GM04503 (cell line): ENCODE results near the gene NPR2.
A peak's percentile ranks its signal among the peaks of the same experiment; 100 is the strongest.

Experiments
- DNase-seq: peaks from one replicate; pipeline ENCODE4 v3.0.0-alpha.2; 2012; ENCODE audit warnings: low read depth

Gene NPR2

GRCh38 chr9:35763803-35764202 is 27.6 kb upstream of the NPR2 start:
- DNase-seq: no peak

- no peak for DNase-seq
Measured at GRCh38 chr9:35766997-35767396, 24.4 kb upstream of the NPR2 start.

- DNase-seq: no peak
Measured at GRCh38 chr9:35767458-35767857, 23.9 kb upstream of the NPR2 start.

- DNase-seq: no peak
Measured at GRCh38 chr9:35769763-35770162, 21.6 kb upstream of the NPR2 start.

GRCh38 chr9:35771075-35771433 is 20.3 kb upstream of the NPR2 start:
- no peak for DNase-seq

- DNase-seq: no peak
Measured at GRCh38 chr9:35771534-35771933, 19.9 kb upstream of the NPR2 start.

GRCh38 chr9:35771943-35772342 is 19.4 kb upstream of the NPR2 start:
- DNase-seq: no peak

- DNase-seq: no peak
Measured at GRCh38 chr9:35774907-35775635, 16.3 kb upstream of the NPR2 start.

- DNase-seq: no peak
Measured at GRCh38 chr9:35776018-35776417, 15.4 kb upstream of the NPR2 start.

GRCh38 chr9:35778496-35778895 is 12.9 kb upstream of the NPR2 start:
- DNase-seq: no peak

GRCh38 chr9:35781066-35781465 is 10.3 kb upstream of the NPR2 start:
- no peak for DNase-seq

- DNase-seq: no peak
Measured at GRCh38 chr9:35783418-35783817, 8.0 kb upstream of the NPR2 start.

- no peak for DNase-seq
Measured at GRCh38 chr9:35789541-35789940, 1.9 kb upstream of the NPR2 start.

GRCh38 chr9:35790025-35790384 is 1.4 kb upstream of the NPR2 start:
- no peak for DNase-seq

GRCh38 chr9:35790385-35791296 is 750 bp upstream of the NPR2 start:
- peak; percentile 30 for DNase-seq

- DNase-seq: no peak
Measured at GRCh38 chr9:35792024-35792813, 828 bp downstream of the NPR2 start.

GRCh38 chr9:35792826-35793225 is 1.4 kb downstream of the NPR2 start:
- DNase-seq: no peak

- no peak for DNase-seq
Measured at GRCh38 chr9:35793461-35793860, 2.1 kb downstream of the NPR2 start.

- DNase-seq: no peak
Measured at GRCh38 chr9:35795695-35796094, 4.3 kb downstream of the NPR2 start.

- no peak for DNase-seq
Measured at GRCh38 chr9:35797311-35798109, 6.1 kb downstream of the NPR2 start.

GRCh38 chr9:35798658-35799374 is 7.4 kb downstream of the NPR2 start:
- no peak for DNase-seq
